Left lung (tissue), 10 donors: ENCODE measurements around the gene FYN. TPM values are rescaled to one million over a fixed set of nuclear protein-coding genes. Genes with fewer than 3 reads are reported as not detected.

Experiments used
- ATAC-seq: fragments of 200-7000 bp; cut with Tn5 transposase; one replicate; pipeline ENCODE4 v1.9.1; 2020; ENCODE audit warnings: moderate library complexity
- DNase-seq, 4 donors: peaks; one replicate each; pipeline ENCODE4 v3.0.0-alpha.2; 2013 to 2020
- H3K27ac ChIP-seq, 2 donors: fragments of 200-600 bp; sonication (generic) in 1 of 2; one replicate each; pipeline versions ENCODE4 v1.5.0 to v1.8.0; 2020 to 2021
- H3K27me3 ChIP-seq, 2 donors: fragments of 200-600 bp; sonication (generic) in 1 of 2; one replicate each; pipeline versions ENCODE4 v1.5.0 to v1.8.0; 2020 to 2021
- H3K36me3 ChIP-seq, 2 donors: fragments of 200-600 bp; sonication (generic) in 1 of 2; one replicate each; pipeline versions ENCODE4 v1.5.0 to v1.8.0; 2020 to 2021
- H3K4me1 ChIP-seq, 2 donors: fragments of 200-600 bp; one replicate each; pipeline ENCODE4 v1.8.0; 2021
- H3K4me3 ChIP-seq, 2 donors: fragments of 200-600 bp; sonication (generic) in 1 of 2; one replicate each; pipeline versions ENCODE4 v1.5.0 to v1.8.0; 2020 to 2021; ENCODE audit warnings: mild to moderate bottlenecking in 1 of 2
- H3K9me3 ChIP-seq, 2 donors: fragments of 200-600 bp; sonication (generic) in 1 of 2; one replicate each; pipeline versions ENCODE4 v1.5.0 to v1.8.0; 2020 to 2021
- intact Hi-C, 2 donors: fragments of 100-400 bp; cut with DNase I; formaldehyde crosslinking; loops; one replicate each; pipeline versions ENCODE4 v1.11.2 to v1.14.2; 2022
- polyA plus RNA-seq, 6 donors: library from polyadenylated mRNA; unstranded; fragments of 120-200 nt; gene quantifications; one replicate each; pipeline ENCODE4 v1.2.1, GENCODE V29; 2013; ENCODE audit not compliant: insufficient read length in 6 of 6
- total RNA-seq, 2 donors: library from RNA; stranded (reverse); fragmentation: NEBNext Ultra II Directional; extraction: Animal tissue kit (Norgen Biotek cat#: 25700); gene quantifications; one replicate each; pipeline ENCODE4 v1.2.1, GENCODE V29; 2021
- TF ChIP-seq, protein P1 (sequence below), 2 donors: fragments of 200-600 bp; sonication (generic) in 1 of 2; IDR thresholded peaks; one replicate each; pipeline versions ENCODE4 v1.5.0 to v1.8.0; 2021; ENCODE audit warnings: antibody characterized with exemption in 2 of 2
- donor health status: DM: no; HTN: yes; CAD: no.
- donor health status: DM: no; HTN: no; CAD: no.

FYN gene
- total and polyA plus RNA-seq, 8 donors = 58.8 to 165 (median 144) TPM

DNA sequence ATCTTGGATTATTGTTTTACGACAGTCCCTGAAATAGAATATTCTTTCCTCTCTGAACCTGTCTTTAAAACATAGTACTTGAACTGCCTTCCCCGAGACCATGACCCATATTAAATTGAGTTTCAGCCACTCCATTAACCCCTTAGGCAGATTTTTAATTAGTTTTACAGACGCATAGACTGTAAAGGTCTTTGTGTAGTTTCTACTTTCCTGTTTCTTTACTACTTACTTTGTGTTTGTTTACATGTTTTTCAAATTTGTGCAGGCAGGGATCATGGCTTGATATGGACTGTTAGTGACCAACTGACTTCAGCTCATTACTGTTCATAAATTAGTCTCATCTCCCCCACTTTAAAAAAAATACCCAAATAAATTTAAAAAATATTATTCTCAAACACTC, 53.8 kb downstream of the FYN start:
- Histone ChIP-seq H3K27ac (no peak overlapping the region), H3K4me3 (no peak overlapping the region), H3K27me3 (no peaks in the 10 kb centered on the region), H3K9me3 (no peaks in the 10 kb centered on the region), H3K36me3 (no peaks in the 10 kb centered on the region), H3K4me1 (peaks cover 13 to 40% of the 10 kb centered on the region in 2 donors)
- DNase-seq (no peak), ATAC-seq (no peak)
- TF ChIP-seq, protein P1, sequence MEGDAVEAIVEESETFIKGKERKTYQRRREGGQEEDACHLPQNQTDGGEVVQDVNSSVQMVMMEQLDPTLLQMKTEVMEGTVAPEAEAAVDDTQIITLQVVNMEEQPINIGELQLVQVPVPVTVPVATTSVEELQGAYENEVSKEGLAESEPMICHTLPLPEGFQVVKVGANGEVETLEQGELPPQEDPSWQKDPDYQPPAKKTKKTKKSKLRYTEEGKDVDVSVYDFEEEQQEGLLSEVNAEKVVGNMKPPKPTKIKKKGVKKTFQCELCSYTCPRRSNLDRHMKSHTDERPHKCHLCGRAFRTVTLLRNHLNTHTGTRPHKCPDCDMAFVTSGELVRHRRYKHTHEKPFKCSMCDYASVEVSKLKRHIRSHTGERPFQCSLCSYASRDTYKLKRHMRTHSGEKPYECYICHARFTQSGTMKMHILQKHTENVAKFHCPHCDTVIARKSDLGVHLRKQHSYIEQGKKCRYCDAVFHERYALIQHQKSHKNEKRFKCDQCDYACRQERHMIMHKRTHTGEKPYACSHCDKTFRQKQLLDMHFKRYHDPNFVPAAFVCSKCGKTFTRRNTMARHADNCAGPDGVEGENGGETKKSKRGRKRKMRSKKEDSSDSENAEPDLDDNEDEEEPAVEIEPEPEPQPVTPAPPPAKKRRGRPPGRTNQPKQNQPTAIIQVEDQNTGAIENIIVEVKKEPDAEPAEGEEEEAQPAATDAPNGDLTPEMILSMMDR (IDR thresholded peaks at IDR 0.05) = no peak
- intact Hi-C loops = no loop called here

DNA sequence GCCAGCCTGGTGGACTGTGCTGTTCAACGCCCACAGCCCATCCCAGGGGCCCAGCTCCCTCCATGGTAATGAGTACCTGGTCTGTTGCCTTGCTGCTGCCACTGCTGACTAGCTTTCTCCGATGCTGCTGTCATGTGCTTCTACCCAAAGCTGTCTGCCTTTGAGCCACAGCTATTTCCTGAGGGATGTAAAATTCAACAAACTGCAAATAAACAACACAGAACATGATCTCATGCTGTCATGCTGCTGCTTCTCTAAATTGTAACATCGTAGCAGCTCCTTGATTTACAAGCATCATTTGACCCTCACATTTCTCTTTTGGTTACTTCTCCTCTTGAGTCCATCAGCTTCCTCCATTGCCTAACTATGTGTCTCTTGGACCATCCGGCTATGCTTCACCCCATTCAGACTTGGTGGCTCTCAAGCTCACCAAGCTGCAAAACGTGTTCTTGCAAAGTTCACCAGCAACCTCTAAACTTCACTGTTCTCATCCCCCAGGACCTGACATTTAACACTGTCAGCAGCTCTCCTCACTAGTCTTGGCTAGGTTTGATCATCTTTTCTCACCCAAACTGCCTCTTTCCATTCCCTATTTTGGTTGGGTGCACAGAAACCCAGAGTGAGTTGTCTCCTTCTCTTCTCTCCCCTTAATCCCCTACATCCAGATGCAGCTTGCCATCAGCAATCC, 54.6 kb downstream of the FYN start:
- no peaks in the 10 kb centered on the region for H3K9me3 ChIP-seq
- H3K27ac ChIP-seq = no peak overlapping the region
- ATAC-seq = peak; percentile 26
- intact Hi-C loops = no loop called here
- peaks cover 5 to 32% of the 10 kb centered on the region in 2 donors for H3K4me1 ChIP-seq
- TF ChIP-seq, protein P1 (IDR thresholded peaks at IDR 0.05) = no peak
- no peak for DNase-seq
- no peaks in the 10 kb centered on the region for H3K27me3 ChIP-seq
- H3K36me3 ChIP-seq = no peaks in the 10 kb centered on the region
- no peak overlapping the region for H3K4me3 ChIP-seq

DNA sequence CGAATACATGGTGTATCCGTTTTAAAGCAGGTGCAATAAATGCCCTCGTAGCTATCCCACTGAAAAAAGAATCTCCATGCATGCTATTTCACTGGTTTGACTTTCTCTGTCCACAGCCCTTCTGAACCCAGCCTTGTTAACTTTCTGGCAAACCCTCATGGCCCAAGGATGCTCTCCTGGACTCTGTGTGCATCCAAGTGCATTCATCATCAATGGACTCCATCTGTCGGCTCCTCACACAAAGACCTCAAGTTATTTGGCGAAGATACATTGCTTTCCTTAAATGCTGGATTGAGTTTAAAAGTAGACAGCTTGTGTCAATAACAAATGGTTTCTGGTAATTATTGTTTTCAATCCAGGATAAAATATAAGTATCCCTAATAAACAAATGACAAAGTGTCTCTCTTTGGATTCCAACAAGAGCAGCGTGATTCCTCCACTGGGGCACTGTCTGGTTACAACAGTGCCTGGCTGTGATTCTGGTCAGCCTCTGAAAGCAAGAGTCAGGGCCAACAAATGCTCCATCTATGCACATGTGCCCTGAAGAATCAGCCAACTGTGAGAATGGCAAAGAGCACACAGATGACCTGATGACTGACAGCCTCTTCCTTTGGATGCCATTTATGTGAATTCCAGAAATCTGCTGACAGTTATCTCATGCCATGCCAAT, 55.7 kb downstream of the FYN start:
- no peaks in the 10 kb centered on the region for H3K27me3 ChIP-seq
- H3K36me3 ChIP-seq = no peaks in the 10 kb centered on the region
- TF ChIP-seq, protein P1 (IDR thresholded peaks at IDR 0.05) = no peak
- DNase-seq = no peak
- no peaks in the 10 kb centered on the region for H3K9me3 ChIP-seq
- intact Hi-C loops = no loop called here
- ATAC-seq = no peak
- H3K4me3 ChIP-seq = no peak overlapping the region
- H3K27ac ChIP-seq = no peak overlapping the region
- H3K4me1 ChIP-seq = peaks cover 0 to 26% of the 10 kb centered on the region in 2 donors

DNA sequence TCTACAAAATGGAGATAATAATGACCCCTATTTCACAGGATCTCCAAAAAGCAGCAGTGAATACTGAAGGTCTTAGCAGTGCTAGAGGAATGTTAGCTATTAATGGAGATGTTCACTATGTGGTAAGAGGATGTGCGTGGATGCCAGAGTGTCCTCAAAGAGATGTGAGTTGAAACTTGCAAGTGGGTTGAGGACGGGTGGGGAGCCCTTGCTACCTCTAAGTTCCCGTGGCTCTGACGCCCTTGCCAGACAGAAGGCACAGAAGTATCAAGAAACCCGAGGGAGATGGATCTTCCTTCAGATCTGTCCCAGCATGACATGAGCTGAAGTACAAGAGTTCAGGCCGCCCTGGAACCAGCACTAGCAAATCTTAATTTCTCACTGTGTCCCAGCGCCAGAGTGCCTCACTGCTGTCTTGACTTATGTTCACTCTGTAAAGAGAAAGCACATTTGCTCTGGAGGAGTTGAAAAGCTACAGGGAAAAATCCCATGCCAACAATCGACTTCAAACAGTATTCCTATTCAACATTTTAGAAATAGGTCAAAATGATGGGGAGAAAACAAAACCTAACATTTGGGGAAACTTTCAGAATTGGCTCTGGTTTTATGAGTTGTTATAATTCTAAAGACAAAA, 59.5 kb downstream of the FYN start:
- Histone ChIP-seq H3K27ac (no peak overlapping the region), H3K9me3 (no peaks in the 10 kb centered on the region), H3K27me3 (no peaks in the 10 kb centered on the region), H3K36me3 (no peaks in the 10 kb centered on the region), H3K4me1 (peaks cover 0 to 15% of the 10 kb centered on the region in 2 donors), H3K4me3 (no peak overlapping the region)
- DNase-seq (no peak), ATAC-seq (no peak)
- TF ChIP-seq, protein P1 (IDR thresholded peaks at IDR 0.05) = no peak
- intact Hi-C loops = no loop called here

DNA sequence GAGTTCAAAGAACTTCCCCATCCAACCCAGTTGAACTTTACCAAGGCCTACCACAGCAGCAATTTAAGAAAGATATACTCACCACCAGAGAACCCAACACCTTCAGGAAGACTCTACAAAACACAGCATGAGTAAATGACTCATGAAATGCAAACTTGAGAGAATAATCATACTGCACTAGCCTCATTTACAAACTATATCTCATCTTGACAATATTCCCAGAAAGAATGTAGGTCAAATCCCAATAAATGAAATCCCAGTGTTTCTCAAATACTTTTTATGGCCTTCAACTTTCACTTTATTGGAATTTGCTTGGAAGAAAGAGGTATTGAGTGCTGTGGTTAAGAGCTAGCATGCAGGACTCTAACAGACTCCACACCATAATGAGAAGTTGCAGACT, 60.0 kb downstream of the FYN start:
- TF ChIP-seq, protein P1 (IDR thresholded peaks at IDR 0.05) = no peak
- ATAC-seq (peak; percentile 24), DNase-seq (no peak)
- H3K4me1 ChIP-seq = peaks cover 0 to 9% of the 10 kb centered on the region in 2 donors
- no peaks in the 10 kb centered on the region for H3K9me3 ChIP-seq
- H3K4me3 ChIP-seq = no peak overlapping the region
- no peaks in the 10 kb centered on the region for H3K36me3 ChIP-seq
- H3K27me3 ChIP-seq = no peaks in the 10 kb centered on the region
- H3K27ac ChIP-seq = no peak overlapping the region
- intact Hi-C loops = no loop called here
